Dendritic cell treated with granulocyte-macrophage colony-stimulating factor and Interleukin-4, amounts not matched to agents 40 ng/mL and 50 ng/mL, for 4 days (primary cell): ENCODE data around the gene UMODL1.

Source experiments
- H3K27ac Mint-ChIP-seq: one replicate; pipeline ENCODE4 v1.8.0; 2022; ENCODE audit warnings: mild to moderate bottlenecking, mixed read lengths
- H3K27me3 Mint-ChIP-seq: one replicate; pipeline ENCODE4 v1.8.0; 2022; ENCODE audit warnings: mild to moderate bottlenecking, mixed read lengths
- H3K36me3 Mint-ChIP-seq: one replicate; pipeline ENCODE4 v1.8.0; 2022; ENCODE audit warnings: low read depth, mixed read lengths
- H3K4me1 Mint-ChIP-seq: one replicate; pipeline ENCODE4 v1.8.0; 2022; ENCODE audit warnings: low read depth, mixed read lengths
- H3K4me3 Mint-ChIP-seq: one replicate; pipeline ENCODE4 v1.8.0; 2022; ENCODE audit warnings: mild to moderate bottlenecking, moderate library complexity, mixed read lengths
- H3K9me3 Mint-ChIP-seq: one replicate; pipeline ENCODE4 v1.8.0; 2022; ENCODE audit warnings: mixed read lengths
- intact Hi-C: fragments of 100-400 bp; cut with micrococcal nuclease; formaldehyde crosslinking; loops from one replicate; pipeline ENCODE4 v1.15.0; 2022

The UMODL1 gene

DNA sequence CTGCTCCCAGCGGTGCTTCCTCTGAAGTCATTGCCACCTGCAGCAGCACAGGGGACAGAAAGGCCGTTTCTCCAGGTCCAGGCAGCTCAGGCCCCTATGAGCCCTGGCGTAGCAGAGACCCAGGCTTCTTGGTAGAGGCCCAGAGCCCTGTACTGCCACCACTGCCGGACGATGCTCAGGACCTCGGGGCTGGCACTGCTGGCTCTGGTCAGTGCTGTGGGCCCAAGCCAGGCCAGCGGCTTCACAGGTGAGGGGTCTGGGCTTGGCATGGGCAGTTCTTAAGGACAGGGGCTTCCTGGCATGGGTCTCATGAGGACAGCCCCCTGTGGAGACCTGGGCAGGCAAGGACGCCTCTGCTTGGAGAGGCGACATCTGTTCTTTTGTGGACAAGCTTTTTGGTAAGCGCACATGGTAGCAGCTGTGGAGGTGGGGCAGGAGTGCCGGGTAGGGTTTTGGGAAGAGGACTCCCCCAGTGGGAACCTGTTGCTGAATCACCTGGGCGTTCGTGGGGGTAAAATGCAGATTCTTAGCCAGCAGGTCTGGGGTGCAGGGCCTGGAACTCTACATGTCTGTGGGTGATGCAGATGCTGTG is at the start of gene UMODL1:
TSS of gene UMODL1 (plus strand) at position 172 of the 592 bp plus-strand sequence. CDS start at position 172, 0 bp downstream.
- H3K27me3 Mint-ChIP-seq, result peaks cover 33% of the 10 kb centered on the region
- no peaks in the 10 kb centered on the region for H3K9me3 Mint-ChIP-seq
- H3K36me3 Mint-ChIP-seq, result no peaks in the 10 kb centered on the region
- peaks cover 20% of the 10 kb centered on the region for H3K4me1 Mint-ChIP-seq
- no peak within 1 kb of the TSS for H3K27ac Mint-ChIP-seq
- no peak within 1 kb of the TSS for H3K4me3 Mint-ChIP-seq
- intact Hi-C loops, result no loop called here

DNA sequence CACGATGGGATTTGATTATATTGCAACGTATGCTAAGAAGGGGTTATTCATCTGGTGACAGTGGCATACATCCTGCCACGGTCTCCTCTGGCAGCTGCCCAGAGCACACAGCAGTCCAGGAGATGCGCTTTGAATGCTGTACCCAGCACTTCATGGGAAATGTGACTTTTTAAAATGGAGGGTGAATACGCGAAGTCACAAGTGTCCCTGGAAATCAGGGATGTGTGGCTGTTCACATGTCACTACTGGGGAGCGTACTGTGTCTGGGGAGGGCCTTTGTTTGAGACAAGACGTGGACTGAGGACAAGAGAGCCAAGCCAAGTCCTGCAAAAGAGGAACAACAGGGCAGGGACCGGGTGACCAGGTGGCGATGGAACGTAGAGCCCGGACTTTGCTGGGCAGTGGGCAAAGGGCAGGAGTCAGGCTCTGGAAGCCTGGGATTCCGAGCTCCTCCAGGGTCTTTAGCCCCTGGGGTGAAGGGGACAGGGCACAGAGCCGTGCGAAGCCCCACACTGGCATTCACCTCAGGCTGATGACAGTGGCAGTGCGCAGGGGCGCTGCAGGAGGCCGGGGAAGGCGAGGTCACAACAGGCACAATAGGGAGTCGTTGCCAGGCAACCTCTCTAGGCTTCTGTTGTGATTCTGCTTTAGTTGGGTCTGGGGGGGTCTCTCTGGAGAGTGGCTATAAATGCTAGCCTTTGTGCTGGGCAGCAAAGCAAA is 49.6 kb upstream of the UMODL1 start:
- peaks cover 22% of the 10 kb centered on the region for H3K27me3 Mint-ChIP-seq
- H3K4me1 Mint-ChIP-seq, result peaks cover 11% of the 10 kb centered on the region
- intact Hi-C loops, result loop anchor here (5.0 kb wide), 1 partner anchor 36 kb away; no protein-coding TSS in a partner anchor
- no peaks in the 10 kb centered on the region for H3K36me3 Mint-ChIP-seq
- no peak overlapping the region for H3K27ac Mint-ChIP-seq
- no peak overlapping the region for H3K4me3 Mint-ChIP-seq
- no peaks in the 10 kb centered on the region for H3K9me3 Mint-ChIP-seq

DNA sequence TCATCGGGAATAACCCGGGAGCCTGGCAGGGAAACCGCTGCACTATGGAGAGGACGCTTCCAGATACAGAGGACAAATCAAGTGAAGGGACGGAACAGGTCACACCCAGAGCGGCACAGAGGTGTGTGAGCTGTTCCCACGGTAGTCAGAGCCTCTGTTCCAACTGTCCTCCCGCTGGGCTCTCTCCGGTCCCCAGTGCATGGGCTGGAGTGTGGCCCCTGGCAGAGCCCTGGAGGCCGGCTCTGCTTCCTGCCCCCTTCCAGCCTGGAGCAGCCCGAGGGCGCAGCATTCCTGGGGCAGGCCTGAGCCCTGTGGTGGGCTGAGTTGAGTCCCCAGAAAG is 49.1 kb upstream of the UMODL1 start:
- Mint-ChIP-seq H3K27me3 (peaks cover 22% of the 10 kb centered on the region), H3K4me1 (peaks cover 16% of the 10 kb centered on the region), H3K27ac (no peak overlapping the region), H3K4me3 (no peak overlapping the region), H3K9me3 (no peaks in the 10 kb centered on the region), H3K36me3 (no peaks in the 10 kb centered on the region)
- intact Hi-C loops, result loop anchor here (5.0 kb wide), 1 partner anchor 35 kb away; no protein-coding TSS in a partner anchor

DNA sequence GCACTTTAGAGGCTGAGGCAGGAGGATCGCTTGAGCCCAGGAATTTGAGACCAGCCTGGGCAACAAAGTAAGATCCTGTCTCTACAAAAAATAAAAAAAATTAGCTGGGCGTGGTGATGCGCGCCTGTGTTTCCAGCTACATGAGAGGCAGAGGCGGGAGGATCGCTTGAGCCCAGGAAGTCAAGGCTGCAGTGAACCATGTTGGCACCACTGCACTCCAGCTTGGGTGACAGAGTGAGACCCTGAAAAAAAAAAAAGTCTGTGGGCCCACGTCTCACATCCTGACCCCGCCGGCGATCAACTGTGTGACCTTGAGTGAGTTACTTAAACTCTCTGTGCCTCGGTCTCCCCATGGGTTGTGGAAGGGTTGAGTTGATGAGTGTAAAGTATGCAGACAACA is 48.2 kb upstream of the UMODL1 start:
- Mint-ChIP-seq H3K4me3 (no peak overlapping the region), H3K4me1 (peaks cover 25% of the 10 kb centered on the region), H3K27ac (no peak overlapping the region), H3K27me3 (peaks cover 22% of the 10 kb centered on the region), H3K9me3 (no peaks in the 10 kb centered on the region), H3K36me3 (no peaks in the 10 kb centered on the region)
- intact Hi-C loops, result loop anchor here (5.0 kb wide), 1 partner anchor 34 kb away; no protein-coding TSS in a partner anchor

- Mint-ChIP-seq H3K9me3 (no peaks in the 10 kb centered on the region), H3K4me1 (peaks cover 39% of the 10 kb centered on the region), H3K27ac (no peak overlapping the region), H3K4me3 (no peak overlapping the region), H3K36me3 (no peaks in the 10 kb centered on the region), H3K27me3 (peaks cover 22% of the 10 kb centered on the region)
- intact Hi-C loops, result no loop called here
Measured at GRCh38 chr21:42025376-42026081, 45.6 kb upstream of the UMODL1 start.

GRCh38 chr21:42026082-42026435 is 45.1 kb upstream of the UMODL1 start:
- Mint-ChIP-seq H3K4me3 (no peak overlapping the region), H3K27me3 (peaks cover 22% of the 10 kb centered on the region), H3K27ac (no peak overlapping the region), H3K4me1 (peaks cover 43% of the 10 kb centered on the region), H3K9me3 (no peaks in the 10 kb centered on the region), H3K36me3 (no peaks in the 10 kb centered on the region)
- intact Hi-C loops, result no loop called here

DNA sequence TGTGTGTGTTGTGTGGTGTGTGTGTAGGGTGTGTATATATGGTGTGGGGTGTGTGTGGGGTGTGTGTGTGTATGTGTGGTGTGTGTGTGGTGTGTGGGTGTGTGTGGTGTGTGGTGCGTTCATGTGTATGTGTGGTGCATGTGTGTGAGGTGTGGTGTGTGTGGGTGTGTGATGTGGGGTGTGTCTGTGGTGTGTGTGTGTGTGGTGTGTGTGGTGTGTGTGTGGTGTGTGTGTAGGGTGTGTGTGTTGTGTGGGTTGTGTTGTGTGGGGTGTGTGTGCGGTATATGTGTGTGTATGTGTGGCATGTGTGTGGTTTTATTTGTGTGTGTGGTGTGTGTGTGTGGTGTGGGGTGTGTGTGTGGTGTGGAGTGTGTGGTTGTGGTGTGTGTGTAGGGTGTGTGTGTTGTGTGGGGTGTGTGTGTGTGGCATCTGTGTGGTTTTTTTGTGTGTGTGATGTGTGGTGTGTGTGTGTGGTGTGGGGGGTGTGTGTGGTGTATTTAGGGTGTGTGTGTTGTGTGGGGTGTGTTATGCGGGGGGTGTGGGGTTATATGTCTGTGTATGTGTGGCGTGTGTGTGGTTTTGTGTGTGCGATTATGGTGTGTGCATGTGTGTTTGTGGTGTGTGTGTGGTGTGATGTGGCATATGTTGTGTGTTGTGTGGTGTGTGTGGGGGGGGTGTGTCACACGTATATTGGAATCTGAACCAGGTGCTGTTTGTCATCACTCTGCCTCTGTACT is 43.9 kb upstream of the UMODL1 start:
- no peaks in the 10 kb centered on the region for H3K36me3 Mint-ChIP-seq
- H3K4me1 Mint-ChIP-seq, result peaks cover 38% of the 10 kb centered on the region
- intact Hi-C loops, result no loop called here
- H3K9me3 Mint-ChIP-seq, result no peaks in the 10 kb centered on the region
- peaks cover 14% of the 10 kb centered on the region for H3K27me3 Mint-ChIP-seq
- peak overlapping the region; percentile 57 for H3K27ac Mint-ChIP-seq
- no peak overlapping the region for H3K4me3 Mint-ChIP-seq

GRCh38 chr21:42027822-42028765 is 43.0 kb upstream of the UMODL1 start:
- intact Hi-C loops, result no loop called here
- no peak overlapping the region for H3K4me3 Mint-ChIP-seq
- H3K9me3 Mint-ChIP-seq, result no peaks in the 10 kb centered on the region
- peaks cover 14% of the 10 kb centered on the region for H3K27me3 Mint-ChIP-seq
- peak overlapping the region; percentile 57 for H3K27ac Mint-ChIP-seq
- no peaks in the 10 kb centered on the region for H3K36me3 Mint-ChIP-seq
- H3K4me1 Mint-ChIP-seq, result peaks cover 38% of the 10 kb centered on the region

- Mint-ChIP-seq H3K27me3 (peaks cover 11% of the 10 kb centered on the region), H3K36me3 (no peaks in the 10 kb centered on the region), H3K27ac (no peak overlapping the region), H3K4me3 (no peak overlapping the region), H3K4me1 (peaks cover 38% of the 10 kb centered on the region), H3K9me3 (no peaks in the 10 kb centered on the region)
- intact Hi-C loops, result no loop called here
Measured at GRCh38 chr21:42028766-42029425, 42.2 kb upstream of the UMODL1 start.

- no peak overlapping the region for H3K4me3 Mint-ChIP-seq
- H3K27ac Mint-ChIP-seq, result no peak overlapping the region
- H3K36me3 Mint-ChIP-seq, result no peaks in the 10 kb centered on the region
- intact Hi-C loops, result no loop called here
- H3K27me3 Mint-ChIP-seq, result peaks cover 11% of the 10 kb centered on the region
- no peaks in the 10 kb centered on the region for H3K9me3 Mint-ChIP-seq
- H3K4me1 Mint-ChIP-seq, result peaks cover 32% of the 10 kb centered on the region
Measured at GRCh38 chr21:42030311-42030710, 40.8 kb upstream of the UMODL1 start.

DNA sequence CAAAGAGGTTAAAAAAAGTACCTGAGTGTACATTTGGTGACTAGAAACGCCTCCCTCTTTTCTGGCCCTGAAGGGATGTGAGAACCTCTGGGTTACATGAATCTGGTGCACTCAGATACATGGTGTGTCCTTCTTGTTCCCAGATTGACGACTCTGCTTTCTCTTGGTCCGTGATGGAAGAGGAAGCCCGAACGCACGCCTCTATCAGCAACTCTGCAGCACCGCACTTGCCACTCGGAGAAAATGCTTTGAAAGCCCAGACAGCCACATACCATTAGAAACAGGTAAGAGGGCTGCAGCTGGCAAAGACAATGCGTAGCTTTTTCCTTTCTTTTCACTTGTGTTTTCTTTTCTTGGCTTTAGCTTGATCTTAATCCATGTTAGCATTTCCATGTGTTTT is 39.9 kb upstream of the UMODL1 start:
- Mint-ChIP-seq H3K4me1 (peaks cover 32% of the 10 kb centered on the region), H3K27ac (no peak overlapping the region), H3K4me3 (no peak overlapping the region), H3K36me3 (no peaks in the 10 kb centered on the region), H3K9me3 (no peaks in the 10 kb centered on the region), H3K27me3 (peaks cover 10% of the 10 kb centered on the region)
- intact Hi-C loops, result no loop called here

GRCh38 chr21:42031816-42032215 is 39.3 kb upstream of the UMODL1 start:
- Mint-ChIP-seq H3K27ac (no peak overlapping the region), H3K27me3 (peaks cover 10% of the 10 kb centered on the region), H3K4me1 (peaks cover 29% of the 10 kb centered on the region), H3K36me3 (no peaks in the 10 kb centered on the region), H3K4me3 (no peak overlapping the region), H3K9me3 (no peaks in the 10 kb centered on the region)
- intact Hi-C loops, result no loop called here

DNA sequence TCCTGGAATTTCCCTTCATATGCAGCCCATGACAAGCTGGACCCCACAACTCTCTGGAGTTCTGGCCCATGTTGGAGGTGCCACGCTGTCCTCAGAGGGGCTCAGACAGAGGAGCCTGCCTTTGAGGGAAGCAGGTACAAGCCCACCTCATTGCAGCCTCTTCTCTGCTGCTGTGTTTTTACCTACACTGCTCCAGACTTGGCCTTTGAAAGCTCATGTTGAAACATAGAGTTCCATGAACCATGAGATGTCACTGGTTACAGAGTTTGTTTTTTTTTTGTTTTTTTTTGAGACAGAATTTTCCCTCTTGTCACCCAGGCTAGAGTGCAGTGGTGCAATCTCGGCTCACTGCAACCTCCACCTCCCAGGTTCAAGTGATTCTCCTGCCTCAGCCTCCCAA is 38.9 kb upstream of the UMODL1 start:
- Mint-ChIP-seq H3K4me1 (peaks cover 24% of the 10 kb centered on the region), H3K4me3 (no peak overlapping the region), H3K36me3 (no peaks in the 10 kb centered on the region), H3K27ac (no peak overlapping the region), H3K9me3 (no peaks in the 10 kb centered on the region), H3K27me3 (peaks cover 10% of the 10 kb centered on the region)
- intact Hi-C loops, result no loop called here
